IMR-90 (cell line): Measurements from ENCODE around the gene BTN3A1. TPM values are rescaled to one million over a fixed set of nuclear protein-coding genes. Genes with fewer than 3 reads are reported as not detected.

ENCODE experiments used
- ATAC-seq: fragments of 200-7000 bp; cut with Tn5 transposase; 2 replicates; pipeline ENCODE4 v1.9.1; 2020; ENCODE audit warnings: low read depth, mild to moderate bottlenecking, moderate library complexity
- BruUV-seq: library from RNA; stranded (reverse); fragments of 400-500 nt; replicated peaks from 2 replicates; lab custom pipeline; 2021; lab: Mats Ljungman, UMichigan
- CTCF ChIA-PET: fragments of 300-600 bp; formaldehyde crosslinking; extraction: SDS; loops from one replicate; lab custom pipeline; 2021; ENCODE audit warnings: antibody characterized with exemption; lab: Yijun Ruan, JAX
- POLR2A ChIA-PET: fragments of 300-600 bp; sonication (Branson Sonifier 250); formaldehyde crosslinking; loops from one replicate; lab custom pipeline; 2022; ENCODE audit warnings: antibody characterized with exemption; ENCODE audit not compliant: unreplicated experiment; lab: Charles Lee
- DNase-seq: peaks from one replicate; pipeline ENCODE4 v3.0.0; 2013
- H2AFZ ChIP-seq: replicated peaks from 2 replicates; pipeline ENCODE3; 2013; ENCODE audit warnings: low read length, mild to moderate bottlenecking; ENCODE audit not compliant: poor library complexity
- H2AK5ac ChIP-seq: 2 replicates; pipeline ENCODE4 v1.6.1; 2013; ENCODE audit warnings: low read depth, low read length, inconsistent platforms
- H2AK9ac ChIP-seq: replicated peaks from 2 replicates; pipeline ENCODE3; 2013; ENCODE audit warnings: mild to moderate bottlenecking, low read depth, low read length, moderate library complexity; ENCODE audit not compliant: poor library complexity
- H2BK120ac ChIP-seq: 2 replicates; pipeline ENCODE4 v1.6.1; 2013; ENCODE audit warnings: low read depth, low read length, inconsistent platforms
- H2BK15ac ChIP-seq: 3 replicates; pipeline ENCODE4 v1.6.1; 2013; ENCODE audit warnings: low read depth, low read length, inconsistent platforms
- H2BK20ac ChIP-seq: 2 replicates; pipeline ENCODE4 v1.6.1; 2013; ENCODE audit warnings: low read depth, mild to moderate bottlenecking, inconsistent platforms, low read length, moderate library complexity
- H2BK5ac ChIP-seq: 2 replicates; pipeline ENCODE4 v1.6.1; 2013; ENCODE audit warnings: mild to moderate bottlenecking, low read depth, low read length, inconsistent platforms; ENCODE audit not compliant: poor library complexity, severe bottlenecking
- H3K14ac ChIP-seq: replicated peaks from 2 replicates; pipeline ENCODE4 v1.6.1; 2013; ENCODE audit warnings: low read depth, low read length, inconsistent platforms
- H3K18ac ChIP-seq: 2 replicates; pipeline ENCODE4 v1.6.1; 2013; ENCODE audit warnings: low read depth, low read length, control low read depth
- H3K23ac ChIP-seq: 2 replicates; pipeline ENCODE4 v1.6.1; 2013; ENCODE audit warnings: low read depth, low read length, inconsistent platforms
- H3K27ac ChIP-seq: 2 replicates; pipeline ENCODE4 v1.5.1; 2013; ENCODE audit warnings: mild to moderate bottlenecking, control low read depth, low read length; ENCODE audit not compliant: insufficient read depth
- H3K27me3 ChIP-seq: 2 replicates; pipeline ENCODE4 v1.6.1; 2013; ENCODE audit warnings: low read length; ENCODE audit not compliant: control insufficient read depth, insufficient read depth
- H3K36me3 ChIP-seq: 2 replicates; pipeline ENCODE4 v1.6.1; 2013; ENCODE audit warnings: low read length, mixed read lengths; ENCODE audit not compliant: control insufficient read depth, insufficient read depth
- H3K4ac ChIP-seq: 2 replicates; pipeline ENCODE4 v1.6.1; 2013; ENCODE audit warnings: low read depth, low read length, inconsistent platforms
- H3K4me1 ChIP-seq: 2 replicates; pipeline ENCODE4 v1.6.1; 2013; ENCODE audit warnings: low read length, mixed read lengths; ENCODE audit not compliant: control insufficient read depth, insufficient read depth
- H3K4me2 ChIP-seq: 2 replicates; pipeline ENCODE4 v1.6.1; 2013; ENCODE audit warnings: low read depth, mild to moderate bottlenecking, control low read depth, low read length, moderate library complexity
- H3K4me3 ChIP-seq: 2 replicates; pipeline ENCODE4 v1.5.1; 2013; ENCODE audit warnings: low read depth, mild to moderate bottlenecking, control low read depth, low read length, moderate library complexity; ENCODE audit not compliant: insufficient read depth
- H3K56ac ChIP-seq: 2 replicates; pipeline ENCODE4 v1.6.1; 2013; ENCODE audit warnings: low read length, inconsistent platforms; ENCODE audit not compliant: insufficient read depth; ENCODE audit errors: extremely low read depth
- H3K79me1 ChIP-seq, 2 experiments: 2 replicates each; pipeline ENCODE4 v1.6.1; 2013; ENCODE audit warnings: low read length in 2 of 2, inconsistent platforms in 1 of 2, low read depth in 1 of 2
- H3K9ac ChIP-seq: 2 replicates; pipeline ENCODE4 v1.6.1; 2013; ENCODE audit warnings: low read depth, low read length, control low read depth
- H3K9me1 ChIP-seq: 2 replicates; pipeline ENCODE4 v1.6.1; 2013; ENCODE audit warnings: low read length, inconsistent platforms; ENCODE audit not compliant: insufficient read depth
- H3K9me3 ChIP-seq: 2 replicates; pipeline ENCODE4 v1.6.1; 2013; ENCODE audit warnings: low read length; ENCODE audit not compliant: control insufficient read depth, insufficient read depth
- H4K20me1 ChIP-seq: 2 replicates; pipeline ENCODE4 v1.6.1; 2013; ENCODE audit warnings: low read length, inconsistent platforms; ENCODE audit not compliant: insufficient read depth
- H4K5ac ChIP-seq: 2 replicates; pipeline ENCODE4 v1.6.1; 2013; ENCODE audit warnings: mild to moderate bottlenecking, low read depth, low read length, control low read depth
- H4K8ac ChIP-seq, 2 experiments: 2 replicates each; pipeline ENCODE4 v1.6.1; 2013; ENCODE audit warnings: low read depth in 2 of 2, low read length in 2 of 2, control low read depth in 1 of 2, inconsistent platforms in 1 of 2
- H4K91ac ChIP-seq: 2 replicates; pipeline ENCODE4 v1.6.1; 2013; ENCODE audit warnings: low read depth, low read length, inconsistent platforms; ENCODE audit not compliant: insufficient read depth
- BHLHE40 ChIP-seq: fragments of 150-350 bp; IDR thresholded peaks from 2 replicates; pipeline ENCODE4 v1.6.1; 2016; ENCODE audit warnings: mild to moderate bottlenecking, low read depth, low read length
- CEBPB ChIP-seq: IDR thresholded peaks from 2 replicates; pipeline ENCODE4 v1.6.1; 2012; ENCODE audit warnings: low read depth, low read length, improper control_type of control experiment
- CTCF ChIP-seq: conservative IDR thresholded peaks from 2 replicates; pipeline ENCODE4 v1.5.1; 2012; ENCODE audit warnings: mild to moderate bottlenecking, low read depth, low read length, improper control_type of control experiment
- MAZ ChIP-seq: IDR thresholded peaks from 2 replicates; pipeline ENCODE4 v1.6.1; 2012; ENCODE audit warnings: low read depth, mild to moderate bottlenecking, low read length, improper control_type of control experiment, moderate library complexity, borderline replicate concordance
- RAD21 ChIP-seq: IDR thresholded peaks from 2 replicates; pipeline ENCODE4 v1.6.1; 2012; ENCODE audit warnings: low read length, improper control_type of control experiment
- SMC3 ChIP-seq: fragments of 150-350 bp; IDR thresholded peaks from 2 replicates; pipeline ENCODE4 v1.6.1; 2016; ENCODE audit warnings: low read depth, mild to moderate bottlenecking, antibody characterized with exemption, low read length, moderate library complexity
- USF2 ChIP-seq: fragments of 150-350 bp; IDR thresholded peaks from 2 replicates; pipeline ENCODE4 v1.6.1; 2017; ENCODE audit warnings: mild to moderate bottlenecking, antibody characterized with exemption, low read length, low read depth
- WGBS, 2 experiments: methylation state at CpG; one replicate each; pipeline versions ENCODE4 v1.1.5 to v1.1.7; 2013; ENCODE audit warnings: missing lambda C conversion rate in 2 of 2; ENCODE audit not compliant: insufficient read length in 1 of 2; ENCODE audit errors: extremely low coverage in 2 of 2; 5-methylcytosine and 5-hydroxymethylcytosine counted together
- dilution Hi-C: fragments of 300-500 bp; cut with HindIII; formaldehyde crosslinking; loops from one replicate; pipeline ENCODE4 v1.14.3; 2018; ENCODE audit warnings: low sequenced_read_pairs; ENCODE audit not compliant: unreplicated experiment
- in situ Hi-C: fragments of 300-500 bp; cut with MboI; formaldehyde crosslinking; loops from 3 replicates; pipeline ENCODE4 v1.14.3; 2019; ENCODE audit warnings: low sequenced_read_pairs, inconsistent platforms, mixed read lengths
- intact Hi-C: fragments of 100-400 bp; cut with micrococcal nuclease; formaldehyde crosslinking; loops from 2 replicates; pipeline ENCODE4 v1.10.0; 2022
- polyA plus RNA-seq, 3 experiments: library from polyadenylated mRNA; depleted of rRNA; stranded (reverse); fragments of >200 nt; gene quantifications; 2 replicates each; pipeline ENCODE4 v1.2.3, GENCODE V29; 2012; ENCODE audit warnings: low replicate concordance in 1 of 3
- total RNA-seq: library from RNA; depleted of rRNA; stranded (reverse); fragments of >200 nt; gene quantifications from 2 replicates; pipeline ENCODE4 v1.2.3, GENCODE V29; 2012

The BTN3A1 gene
- total and polyA plus RNA-seq, 2 of the 4 experiments (the other 2 are of a cell fraction) = 14.4 to 16.5 TPM

- H2BK120ac ChIP-seq = no peak overlapping the region
- H3K4me3 ChIP-seq = no peak overlapping the region
- TF ChIP-seq CTCF = no peak
- TF ChIP-seq USF2 = no peak
- TF ChIP-seq MAZ = no peak
- TF ChIP-seq CEBPB = no peak
- TF ChIP-seq BHLHE40 = no peak
- TF ChIP-seq SMC3 = no peak
- TF ChIP-seq RAD21 = no peak
- DNase-seq (no peak), ATAC-seq (no peak)
- no peak overlapping the region; the same call in 1 of the 2 replicates for H3K23ac ChIP-seq
- CTCF ChIA-PET = no interaction called here
- intact Hi-C loops = no loop called here
- BruUV-seq = no TSS peak
- H3K4ac ChIP-seq = no peak overlapping the region
- H2BK5ac ChIP-seq = no peak overlapping the region
- peak overlapping the region; percentile 5 for H2AK9ac ChIP-seq
- H3K4me2 ChIP-seq = no peak overlapping the region
- WGBS, 2 experiments = 100% methylated on average over 3 of the region's 6 CpGs; no CpG with 5 or more reads in 1 of the 2 experiments
- no peaks in the 10 kb centered on the region for H3K27me3 ChIP-seq
- H3K56ac ChIP-seq = no peak overlapping the region
- no peak overlapping the region for H2AK5ac ChIP-seq
- no peak overlapping the region for H4K91ac ChIP-seq
- H3K4me1 ChIP-seq = peaks cover 3% of the 10 kb centered on the region; the same call in 1 of the 2 replicates
- no peak overlapping the region for H3K9ac ChIP-seq
- POLR2A ChIA-PET = interaction anchor here (0.5 kb wide), 1 partner anchor 11 kb away, joined by 3 read pairs; no protein-coding TSS in a partner anchor
- in situ Hi-C loops = no loop called here
- no peak overlapping the region for H3K27ac ChIP-seq
- no peak overlapping the region for H2BK20ac ChIP-seq
- no peak overlapping the region for H3K14ac ChIP-seq
- peaks cover 34% of the 10 kb centered on the region for H3K36me3 ChIP-seq
- no peak overlapping the region for H4K5ac ChIP-seq
- no peak overlapping the region for H2BK15ac ChIP-seq
- no peak overlapping the region for H3K18ac ChIP-seq
- dilution Hi-C loops = no loop called here
- H3K9me3 ChIP-seq = no peaks in the 10 kb centered on the region; the same call in 1 of the 2 replicates
- no peak overlapping the region for H2AFZ ChIP-seq
- H3K79me1 ChIP-seq = peaks cover 0 to 20% of the 10 kb centered on the region in 2 experiments; a peak in 2 of 4 replicates
- no peaks in the 10 kb centered on the region for H4K20me1 ChIP-seq
- H4K8ac ChIP-seq = no peak overlapping the region
- H3K9me1 ChIP-seq = peaks cover 14% of the 10 kb centered on the region
These were observed 29.4 kb downstream of the BTN3A1 start for GRCh38 chr6:26431258-26432172.
